NCI-H2081 treated with DMSO at 0.1 percent for 48 hours (cell line): ENCODE results near the gene SPDYE2B.
"Not testable (repeated sequence)": the region's sequence is repeated elsewhere in the genome, so short reads cannot be mapped to it uniquely, and the experiment has no call there.

Experiments
- DNase-seq: peaks from one replicate; lab custom pipeline; 2025; lab: John Stamatoyannopoulos, UW

Gene SPDYE2B

DNA sequence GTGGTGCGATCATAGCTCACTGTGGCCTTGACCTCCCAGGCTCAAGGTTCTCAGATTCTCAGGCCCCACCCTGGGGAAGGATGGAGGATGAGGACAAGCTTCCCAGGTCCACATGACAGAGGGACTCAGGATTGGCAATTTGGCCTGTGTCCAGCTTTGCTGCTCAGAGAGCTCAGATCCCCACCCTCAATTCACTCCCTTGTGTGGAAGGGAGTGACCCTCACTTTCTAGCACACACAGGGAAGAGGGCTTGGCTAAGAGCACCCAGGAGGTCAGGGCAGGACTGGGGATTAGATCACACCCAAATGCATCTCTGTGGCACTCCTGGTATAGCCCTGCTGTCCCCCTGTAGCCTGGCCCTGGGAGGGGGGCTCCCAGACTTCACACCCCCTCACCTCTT is 6.7 kb upstream of the SPDYE2B start:
- not testable (repeated sequence) for DNase-seq

DNA sequence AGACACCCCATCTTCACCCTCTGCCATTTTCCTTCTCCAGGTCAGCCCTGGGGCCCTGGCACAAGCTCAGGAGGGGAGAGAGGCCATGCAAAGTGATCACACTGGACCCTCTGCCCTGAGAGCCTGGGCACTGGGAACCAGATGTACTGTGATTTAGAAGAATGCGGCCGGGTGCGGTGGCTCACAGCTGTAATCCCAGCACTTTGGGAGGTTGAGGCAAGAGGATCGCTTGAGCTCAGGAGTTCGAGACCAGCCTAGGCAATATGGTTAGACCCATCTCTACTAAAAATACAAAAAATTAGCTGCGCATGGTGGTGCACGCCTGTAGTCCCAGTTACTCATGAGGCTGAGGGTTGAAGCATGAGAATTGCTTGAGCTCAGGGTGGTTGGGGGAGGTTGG is 2.3 kb upstream of the SPDYE2B start:
- not testable (repeated sequence) for DNase-seq

DNA sequence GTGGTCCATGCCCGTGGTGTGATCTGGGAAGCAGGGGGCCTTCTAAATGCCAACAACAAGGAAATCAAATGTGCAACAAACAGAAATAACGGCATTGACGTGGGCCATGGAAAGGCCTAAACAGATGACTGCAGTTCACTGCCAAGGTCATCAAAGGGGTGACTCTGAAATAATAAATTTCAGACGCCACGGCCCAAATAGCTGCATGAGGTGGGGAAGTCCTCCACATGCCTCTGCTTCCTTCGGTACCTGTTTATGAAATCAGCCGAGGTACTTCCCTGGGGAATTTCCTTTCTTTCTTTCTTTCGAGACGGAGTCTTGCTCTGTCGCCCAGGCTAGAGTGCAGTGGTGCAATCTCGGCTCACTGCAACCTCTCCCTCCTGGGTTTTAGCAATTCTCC is 14.6 kb downstream of the SPDYE2B start:
- not testable (repeated sequence) for DNase-seq

DNA sequence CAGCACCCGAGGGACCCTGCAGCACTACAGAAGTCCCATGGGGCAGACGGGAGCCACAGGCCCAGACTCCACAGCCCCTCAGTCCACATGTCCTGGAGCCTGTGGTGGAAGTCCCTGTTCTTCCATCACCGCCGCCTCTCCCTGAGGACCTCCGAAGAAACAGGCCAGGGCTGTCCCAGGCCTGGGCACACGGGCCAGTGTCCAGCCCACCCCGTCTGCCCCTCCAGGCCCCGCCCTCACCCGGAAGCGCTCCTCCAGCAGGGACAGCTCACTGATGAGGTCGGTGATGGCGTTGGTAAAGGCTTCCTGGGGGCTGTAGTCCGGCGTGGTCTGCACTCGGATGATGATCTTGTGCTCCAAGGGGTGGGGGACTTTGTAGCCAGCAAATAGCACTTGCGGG is 16.7 kb downstream of the SPDYE2B start:
- not testable (repeated sequence) for DNase-seq

DNA sequence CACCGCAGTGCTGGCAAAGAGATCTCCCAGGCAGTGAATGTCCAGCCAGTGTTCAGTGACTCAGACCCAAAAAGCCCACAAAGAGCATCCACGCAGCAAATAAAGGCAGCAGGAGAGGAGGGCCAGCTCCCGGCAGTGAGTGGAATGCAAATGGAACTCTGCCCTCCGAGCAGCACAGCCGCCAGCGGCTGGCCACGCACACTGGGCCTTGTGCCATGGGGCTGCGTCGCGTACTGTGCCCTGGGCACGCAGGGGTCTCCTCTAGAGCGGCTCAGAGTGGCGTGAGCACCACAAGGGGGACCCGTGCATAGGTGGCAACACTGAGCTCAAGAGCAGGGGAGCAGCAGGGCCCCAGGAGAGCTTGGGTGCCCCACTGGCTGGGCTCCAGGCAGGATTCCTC is 17.4 kb downstream of the SPDYE2B start:
- DNase-seq: not testable (repeated sequence)

DNA sequence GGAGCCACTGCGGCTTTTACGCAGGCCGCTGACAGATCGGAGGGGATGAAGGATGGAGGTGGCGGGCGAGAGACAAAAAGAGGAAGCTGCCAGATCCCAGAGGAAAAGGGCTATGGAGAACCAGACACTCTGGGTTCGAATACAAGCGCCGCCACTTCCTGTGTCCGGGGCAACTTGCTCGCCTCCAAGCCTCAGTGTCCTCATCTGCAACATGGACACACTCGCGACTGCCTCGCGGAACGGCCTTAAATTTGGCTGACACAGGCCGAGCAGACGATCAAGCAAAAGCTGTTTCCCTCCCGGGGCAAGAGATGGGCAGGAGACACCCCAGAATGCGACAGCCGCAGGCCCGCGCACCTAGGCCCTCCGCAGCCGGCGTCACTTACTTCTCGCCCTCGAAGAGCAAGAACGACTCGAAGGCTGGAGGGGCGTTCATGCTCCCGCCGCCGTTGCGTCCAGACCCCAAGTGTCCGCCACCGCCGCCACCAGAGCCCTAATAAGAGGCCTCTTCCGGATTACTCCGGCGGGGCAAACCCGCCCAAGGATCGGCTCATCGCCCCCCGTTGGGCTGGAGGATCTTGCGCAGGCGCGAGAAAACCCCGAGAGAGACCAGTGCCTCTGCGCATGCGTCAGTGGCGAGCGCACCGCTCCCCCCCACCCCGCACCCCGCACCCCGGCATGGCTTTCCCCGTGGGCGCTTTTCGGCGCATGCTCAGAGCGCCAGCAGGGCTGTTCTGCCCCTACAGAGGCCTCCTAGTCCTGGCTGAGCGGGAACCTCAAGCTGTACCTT is 21.2 kb downstream of the SPDYE2B start, which contains the start of gene POLR2J2:
Gene POLR2J2, minus strand, starts transcription at position 498 of the 790 bp plus-strand sequence. Its CDS starts 62 bp downstream, at position 436.
- DNase-seq: not testable (repeated sequence)

DNA sequence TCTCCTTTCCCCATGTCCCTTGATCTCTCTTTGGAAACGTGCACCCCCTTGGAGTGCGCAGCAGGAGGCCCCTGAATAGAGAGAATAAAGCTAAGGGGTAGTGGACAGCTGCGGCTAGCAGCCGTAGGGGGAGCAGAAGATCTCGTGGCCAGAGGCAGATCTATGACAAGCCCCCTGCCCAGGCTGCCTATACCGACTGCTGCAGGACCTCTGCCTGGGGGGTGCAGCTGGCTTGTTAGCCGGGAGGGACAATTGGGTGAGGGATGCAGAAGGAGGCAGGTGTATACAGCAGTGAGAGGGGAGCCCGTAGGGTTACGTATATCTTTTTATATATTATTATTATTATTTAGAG is 21.8 kb downstream of the SPDYE2B start:
- not testable (repeated sequence) for DNase-seq

DNA sequence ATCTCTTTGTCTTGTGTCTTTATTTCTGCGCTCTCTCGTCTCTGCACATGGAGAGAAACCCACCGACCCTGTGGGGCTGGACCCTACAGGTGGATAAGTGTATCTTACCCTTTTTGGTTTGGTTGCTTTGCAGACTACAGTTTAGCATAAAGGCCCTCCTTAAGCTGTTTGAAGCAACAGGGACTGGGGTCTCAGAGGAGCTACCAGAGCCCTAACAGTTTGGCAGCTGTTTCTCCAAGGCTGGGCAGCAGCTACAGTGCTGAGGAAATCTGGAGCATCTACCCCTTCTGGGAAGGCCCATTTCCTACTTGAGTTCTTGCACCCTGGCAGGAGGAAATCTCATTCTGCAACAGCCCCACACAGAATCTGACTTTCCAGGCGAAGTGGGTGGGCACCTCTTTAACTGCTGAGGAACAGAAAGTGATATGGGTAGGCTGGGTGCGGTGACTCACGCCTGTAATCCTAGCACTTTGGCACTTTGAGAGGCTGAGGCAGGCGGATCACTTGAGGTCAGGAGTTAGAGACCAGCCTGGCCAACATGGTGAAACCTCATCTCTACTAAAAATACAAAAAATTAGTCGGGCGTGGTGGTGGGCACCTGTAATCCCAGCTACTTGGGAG is 23.4 kb downstream of the SPDYE2B start:
- not testable (repeated sequence) for DNase-seq

DNA sequence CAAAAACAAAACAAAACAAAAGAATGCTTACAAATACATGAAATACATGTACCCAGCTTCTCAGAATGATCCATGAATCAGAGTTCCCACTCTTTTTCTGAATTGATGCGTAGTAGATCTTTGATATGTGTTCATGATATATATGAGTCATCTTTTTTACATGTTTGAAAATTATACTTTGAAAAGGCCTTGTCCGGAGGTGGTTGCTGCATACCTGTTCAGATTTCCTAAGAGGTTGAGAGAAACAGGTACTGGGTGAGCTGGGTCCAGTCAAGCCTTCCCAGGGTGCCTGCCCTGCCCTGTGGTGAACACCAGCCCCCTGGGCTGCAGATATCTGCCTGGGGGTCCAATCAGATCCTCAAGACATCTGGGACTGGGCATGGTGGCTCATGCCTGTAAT is 25.4 kb downstream of the SPDYE2B start:
- not testable (repeated sequence) for DNase-seq

DNA sequence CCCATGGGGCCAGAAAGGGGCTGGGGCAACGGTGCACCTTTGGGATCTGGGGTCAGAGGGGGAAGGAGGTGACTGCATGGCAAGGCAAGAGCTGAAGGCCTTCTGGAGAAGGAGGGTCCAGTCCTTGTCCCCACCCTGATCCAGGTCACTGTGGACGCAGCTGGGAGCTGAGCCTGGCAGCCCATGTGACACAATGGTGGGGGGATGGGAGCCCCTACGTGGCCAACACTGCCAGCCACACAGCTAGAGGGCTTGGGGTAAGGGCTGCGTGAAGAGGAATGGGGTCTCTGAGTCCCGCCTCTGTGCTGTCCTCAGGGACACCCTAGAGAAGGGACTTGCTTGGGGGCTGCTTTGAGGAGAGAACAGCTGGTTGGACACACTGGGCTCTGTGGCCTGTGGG is 30.7 kb downstream of the SPDYE2B start:
- not testable (repeated sequence) for DNase-seq

DNA sequence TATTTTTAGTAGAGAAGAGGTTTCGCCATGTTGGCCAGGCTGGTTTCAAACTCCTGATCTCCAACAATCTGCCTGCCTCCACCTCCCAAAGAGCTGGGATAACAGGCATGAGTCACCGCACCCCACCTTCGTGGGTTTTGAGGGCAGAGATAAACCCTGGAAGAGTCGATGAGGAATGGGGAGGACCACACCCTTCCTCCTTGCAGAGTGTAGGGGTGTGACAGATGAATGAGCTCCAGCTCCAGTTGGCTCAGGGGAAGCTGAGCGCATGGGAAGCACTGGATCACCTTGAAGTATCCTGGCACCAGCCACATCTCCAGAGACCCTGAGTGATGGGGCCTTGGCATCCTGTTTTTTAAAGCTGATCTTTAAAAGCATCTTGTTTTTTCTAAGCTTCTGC is 32.4 kb downstream of the SPDYE2B start:
- DNase-seq: not testable (repeated sequence)

DNA sequence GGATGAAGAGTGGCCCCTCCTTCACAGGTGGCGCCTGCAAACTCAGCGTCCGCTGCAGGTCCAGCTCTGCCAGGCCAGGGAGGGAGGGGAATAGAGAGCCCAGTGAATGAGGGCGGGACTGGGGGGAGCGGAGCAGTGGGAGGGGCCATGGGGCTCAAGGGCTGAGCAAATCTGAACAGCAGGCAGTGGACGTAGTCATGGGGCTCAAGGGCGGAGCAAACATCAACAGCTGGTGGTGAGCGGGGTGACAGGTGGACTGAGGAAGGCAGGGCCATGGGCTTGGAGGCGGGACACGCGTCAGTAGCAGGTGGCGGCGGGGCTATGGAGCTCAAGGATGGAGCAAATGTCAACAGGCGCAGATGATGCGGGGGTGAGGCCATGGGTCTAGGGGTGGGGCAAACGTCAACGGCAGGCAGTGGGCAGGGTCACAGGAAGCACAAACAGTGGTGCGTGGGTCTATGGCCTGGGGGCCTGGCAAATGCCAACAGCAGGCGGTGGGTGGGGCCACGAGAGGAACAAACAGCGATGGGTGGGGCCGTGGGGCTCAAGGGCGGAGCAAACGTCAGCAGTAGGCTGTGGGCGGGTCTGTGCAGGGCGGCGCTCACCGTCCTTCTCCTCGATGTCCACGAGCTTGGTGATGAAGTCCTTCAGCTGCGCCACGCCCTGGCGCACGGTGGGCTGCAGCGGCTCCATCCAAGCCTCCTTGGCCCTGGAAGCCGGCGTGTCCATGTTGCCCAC is 38.3 kb downstream of the SPDYE2B start:
- not testable (repeated sequence) for DNase-seq

DNA sequence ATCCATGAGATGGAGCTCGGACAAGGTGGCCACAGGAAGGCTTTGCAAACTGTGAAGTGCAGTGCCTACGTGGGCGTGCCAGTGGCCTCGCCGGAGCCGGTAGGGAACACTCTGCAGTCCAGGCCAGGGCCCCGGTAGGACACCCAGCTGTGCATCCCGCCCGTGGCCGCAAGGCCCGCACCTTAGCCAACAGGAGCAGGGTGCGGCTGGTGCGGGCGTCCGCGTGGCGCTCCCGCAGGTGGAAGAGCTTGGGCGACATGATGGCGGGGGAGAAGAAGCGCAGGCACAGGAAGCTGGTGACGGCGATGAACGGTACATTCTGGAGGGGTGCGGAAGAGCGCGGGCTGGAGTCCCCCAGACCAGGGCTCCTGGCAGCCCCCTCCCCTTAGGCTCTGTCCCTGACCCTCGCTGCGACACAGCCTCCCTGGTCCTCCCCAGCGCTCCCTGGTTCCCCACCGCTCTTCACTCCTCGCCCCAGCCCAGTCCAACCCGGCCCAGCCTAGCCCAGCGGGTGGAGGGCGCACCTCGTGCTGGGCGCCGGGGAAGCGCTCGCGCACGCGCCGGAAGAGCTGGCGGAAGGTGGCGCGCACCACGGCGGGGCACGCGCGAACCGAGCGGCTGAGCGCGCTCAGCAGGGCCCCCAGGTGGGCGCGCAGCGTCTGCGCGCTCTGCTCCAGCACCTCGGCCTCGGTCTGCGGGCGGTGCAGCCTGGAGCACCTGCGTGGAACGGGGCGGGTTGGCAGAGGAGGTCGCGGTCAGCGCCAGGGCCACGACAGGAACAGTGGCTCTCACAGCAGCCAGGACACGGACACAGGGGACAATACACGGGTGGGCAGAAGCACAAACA is 39.5 kb downstream of the SPDYE2B start:
- not testable (repeated sequence) for DNase-seq

DNA sequence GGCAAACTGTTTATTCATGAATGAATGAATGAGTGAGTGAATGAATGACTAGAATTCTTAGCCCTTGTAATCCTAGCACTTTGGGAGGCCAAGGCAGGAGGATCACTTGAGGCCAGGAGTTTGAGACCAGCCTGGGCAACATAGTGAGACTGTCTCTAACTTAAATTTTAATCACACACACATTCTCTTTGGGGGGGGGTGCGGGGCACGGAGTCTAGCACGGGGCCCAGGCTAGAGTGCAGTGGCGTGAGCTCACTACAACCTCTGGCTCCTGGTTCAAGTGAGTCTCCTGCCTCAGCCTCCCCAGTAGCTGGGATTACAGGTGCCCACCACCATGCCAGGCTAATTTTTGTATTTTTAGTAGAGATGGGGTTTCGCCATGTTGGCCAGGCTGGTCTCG is 40.5 kb downstream of the SPDYE2B start:
- DNase-seq: not testable (repeated sequence)

DNA sequence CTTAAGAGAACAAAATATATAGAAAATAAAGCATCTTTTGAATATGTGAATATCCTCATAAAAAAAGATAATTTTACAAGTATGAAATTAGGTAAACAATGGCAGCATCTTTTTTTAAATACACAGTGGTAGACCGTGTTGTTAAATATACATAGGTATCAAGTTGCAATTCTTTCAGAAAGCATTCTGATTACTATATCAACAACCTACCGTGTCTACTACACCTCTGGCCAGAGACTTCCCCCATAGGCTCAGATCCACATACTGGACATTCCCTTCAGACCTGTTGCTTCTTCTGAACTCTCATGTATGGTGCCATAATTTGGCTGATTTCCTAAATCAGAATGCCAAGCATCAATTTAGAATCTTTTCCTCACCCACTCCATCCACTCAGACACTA is 43.9 kb downstream of the SPDYE2B start:
- DNase-seq: not testable (repeated sequence)

DNA sequence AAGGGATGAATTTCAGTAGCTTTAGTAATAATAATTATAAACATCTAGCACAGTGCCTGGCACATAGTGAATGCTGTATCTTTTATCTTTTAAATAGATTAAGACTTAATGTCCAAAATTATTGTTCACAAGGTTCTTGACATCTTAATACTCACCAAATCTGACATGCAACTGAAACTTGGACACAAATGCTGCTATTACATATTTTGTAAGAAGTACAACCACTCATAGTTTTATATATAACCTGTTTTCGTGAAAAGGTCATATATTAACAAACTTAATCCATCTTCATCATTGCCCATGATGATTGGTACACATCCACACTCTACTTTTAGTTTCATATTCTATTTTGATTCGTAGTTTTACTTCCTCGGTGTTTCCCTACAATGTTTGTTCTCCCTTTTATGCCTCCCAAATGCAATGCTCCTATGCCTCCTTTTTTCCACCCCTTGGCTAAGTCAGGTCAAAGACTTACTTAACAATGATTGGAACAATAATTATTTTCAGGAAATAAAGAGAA is 45.0 kb downstream of the SPDYE2B start:
- not testable (repeated sequence) for DNase-seq

DNA sequence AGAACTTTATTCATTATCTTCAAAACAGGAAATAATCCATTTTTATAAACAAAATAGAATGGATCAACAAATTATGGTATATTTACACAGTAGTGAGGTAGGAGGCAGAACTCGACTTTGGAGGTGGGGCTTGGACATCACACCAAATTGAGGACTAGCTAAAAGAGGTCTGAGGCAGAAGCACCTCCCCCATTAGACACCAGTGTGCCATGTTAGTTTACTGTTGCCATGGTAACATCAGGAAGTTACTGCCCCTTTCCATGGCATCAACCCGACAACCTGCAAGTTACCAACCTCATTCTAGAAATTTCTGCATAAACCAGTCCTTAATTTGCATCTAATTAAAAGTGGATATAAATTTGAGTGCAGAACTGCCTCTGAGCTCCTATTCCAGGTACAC is 45.9 kb downstream of the SPDYE2B start:
- DNase-seq: not testable (repeated sequence)

DNA sequence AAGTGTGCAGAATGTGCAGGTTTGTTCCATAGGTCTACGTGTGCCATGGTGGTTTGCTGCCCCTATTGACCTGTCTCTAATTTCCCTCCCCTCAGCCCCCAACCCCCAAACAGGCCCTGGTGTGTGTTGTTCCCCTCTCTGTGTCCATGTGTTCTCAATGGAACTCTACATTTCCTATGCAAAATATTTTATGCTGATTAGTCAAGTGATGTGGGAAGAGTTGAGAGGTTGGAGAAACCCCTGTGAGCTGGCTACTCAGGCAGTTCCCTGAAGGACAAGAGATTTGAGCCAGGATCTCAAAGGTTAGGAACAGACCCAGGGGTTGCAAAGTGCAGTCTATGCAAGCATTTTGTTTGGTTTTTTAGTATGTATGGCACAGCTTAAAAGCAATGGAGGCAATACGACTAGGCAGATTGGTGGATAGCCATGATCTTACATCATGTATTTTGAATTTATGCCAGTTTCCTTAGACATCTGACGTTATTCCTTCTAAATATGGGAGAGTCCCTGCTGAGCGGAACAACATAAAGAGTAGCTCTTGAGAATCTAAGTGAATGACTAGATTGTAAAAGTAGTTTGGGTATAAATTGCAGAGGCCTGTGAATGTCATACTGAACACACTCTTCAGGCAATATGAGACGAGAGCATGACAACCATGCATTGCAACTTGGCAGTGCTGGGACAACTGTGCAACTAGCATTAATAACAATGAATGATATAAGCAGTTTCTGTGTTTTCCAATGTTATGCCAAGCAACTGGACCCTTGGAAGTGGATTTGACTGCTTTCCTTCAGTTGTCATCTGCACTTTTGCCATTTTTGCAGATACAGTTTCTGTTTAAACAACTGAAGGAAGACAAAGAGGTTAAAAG is 47.8 kb downstream of the SPDYE2B start:
- DNase-seq: not testable (repeated sequence)

DNA sequence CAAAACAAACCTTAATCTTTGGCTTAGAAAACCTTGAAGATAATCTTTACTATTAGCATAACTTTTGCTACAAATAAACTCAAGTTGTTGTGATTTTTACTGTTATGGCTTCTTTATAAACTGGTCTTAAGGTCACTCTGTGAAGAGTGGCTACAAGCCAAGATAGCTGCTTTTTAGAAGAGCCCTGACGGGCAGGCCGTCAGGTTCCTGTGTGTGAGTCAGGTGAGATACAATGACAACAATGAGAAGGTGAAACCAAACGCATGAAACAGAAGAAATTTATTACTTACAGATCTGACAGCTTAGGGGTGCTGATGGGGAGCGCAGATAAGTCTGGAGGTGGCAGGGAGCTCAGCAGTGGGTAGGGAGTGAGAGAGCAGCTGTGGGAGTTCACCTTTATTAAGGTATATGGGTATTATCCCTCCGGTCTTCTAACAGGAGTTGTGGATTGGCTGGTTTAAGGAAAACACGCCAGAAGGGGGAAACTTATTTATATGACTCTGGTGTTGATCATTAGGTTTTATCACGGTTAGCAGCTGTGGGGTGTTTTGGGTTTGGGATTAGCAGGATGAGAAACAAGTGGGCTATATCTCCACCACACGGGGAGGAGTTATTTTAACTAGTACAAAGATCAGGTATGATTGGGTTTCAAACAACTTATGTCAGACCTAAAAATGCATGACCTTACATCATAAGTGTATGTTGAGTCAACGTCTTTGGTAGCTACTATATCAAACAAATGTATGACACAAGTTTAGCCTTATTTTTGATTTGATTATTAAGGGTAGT is 49.0 kb downstream of the SPDYE2B start:
- DNase-seq: not testable (repeated sequence)
